Endothelial cell of umbilical vein (primary cell): ENCODE data around the gene HIP1R. TPM values are rescaled to one million over a fixed set of nuclear protein-coding genes. Genes with fewer than 3 reads are reported as not detected.

Experiments used
- BruUV-seq: library from RNA; stranded (reverse); fragments of 400-500 nt; replicated peaks from 2 replicates; lab custom pipeline; 2021; lab: Mats Ljungman, UMichigan
- CTCF ChIA-PET: fragments of 300-600, 350-600 bp; sonication (Branson Sonifier 250); formaldehyde crosslinking; loops from one replicate; lab custom pipeline; 2021; ENCODE audit warnings: antibody characterized with exemption, inconsistent platforms; lab: Charles Lee
- POLR2A ChIA-PET: fragments of 300-600, 350-600 bp; sonication (Branson Sonifier 250); formaldehyde crosslinking; loops from one replicate; lab custom pipeline; 2021; ENCODE audit warnings: antibody characterized with exemption, inconsistent platforms; lab: Charles Lee
- DNase-seq: peaks from one replicate; pipeline ENCODE4 v3.0.0-alpha.2; 2011; ENCODE audit warnings: low read depth, low spot score
- FAIRE-seq: peaks from 2 replicates; lab custom pipeline; 2011; peaks lifted over from hg19 to GRCh38; lab: Jason Lieb, UNC
- H2AFZ ChIP-seq: 2 replicates; pipeline ENCODE4 v1.6.0; 2012; ENCODE audit warnings: low read depth, low read length, control low read depth, inconsistent platforms
- H3K27ac ChIP-seq: 2 replicates; pipeline ENCODE4 v1.5.1; 2011; ENCODE audit warnings: low read depth, mild to moderate bottlenecking, control low read depth, low read length, moderate library complexity; ENCODE audit not compliant: insufficient read depth
- H3K27me3 ChIP-seq, 2 experiments: 2 replicates each; pipeline versions ENCODE4 v1.6.0 to v1.6.1; 2011; ENCODE audit warnings: low read length in 2 of 2, mixed read lengths in 1 of 2; ENCODE audit not compliant: control insufficient read depth in 2 of 2, insufficient read depth in 2 of 2
- H3K36me3 ChIP-seq, 2 experiments: 2 replicates in 1 of 2; 3 replicates in 1 of 2; pipeline ENCODE4 v1.5.1; 2011; ENCODE audit warnings: low read length in 2 of 2, mild to moderate bottlenecking in 1 of 2, moderate library complexity in 1 of 2; ENCODE audit not compliant: control insufficient read depth in 2 of 2, insufficient read depth in 2 of 2; ENCODE audit errors: extremely low read depth in 1 of 2
- H3K4me1 ChIP-seq: 3 replicates; pipeline ENCODE4 v1.5.1; 2011; ENCODE audit warnings: mild to moderate bottlenecking, low read length; ENCODE audit not compliant: control insufficient read depth, insufficient read depth; ENCODE audit errors: extremely low read depth
- H3K4me2 ChIP-seq: 2 replicates; pipeline ENCODE4 v1.6.1; 2011; ENCODE audit warnings: low read length, control low read depth, mixed read lengths; ENCODE audit not compliant: insufficient read depth
- H3K4me3 ChIP-seq, 3 experiments: fragments of 200-600 bp in 1 of 3; sonication (generic), shearing (Covaris generic) in 1 of 3; replicated peaks in 1 of 3; 2 replicates each; pipeline ENCODE4 v1.5.1; 2011 to 2016; ENCODE audit warnings: control low read depth in 3 of 3, low read length in 3 of 3, mild to moderate bottlenecking in 2 of 3, inconsistent platforms in 1 of 3, low read depth in 1 of 3, moderate library complexity in 1 of 3; ENCODE audit not compliant: insufficient read depth in 1 of 3
- H3K79me2 ChIP-seq: 2 replicates; pipeline ENCODE4 v1.6.0; 2012; ENCODE audit warnings: low read length, inconsistent platforms; ENCODE audit not compliant: control insufficient read depth, insufficient read depth
- H3K9ac ChIP-seq: replicated peaks from 2 replicates; pipeline ENCODE3; 2011; ENCODE audit warnings: low read length, control low read depth; ENCODE audit not compliant: insufficient read depth; ENCODE audit errors: extremely low read depth
- H3K9me1 ChIP-seq: replicated peaks from 3 replicates; pipeline ENCODE4 v1.6.0; 2011; ENCODE audit warnings: mild to moderate bottlenecking, low read length; ENCODE audit not compliant: control insufficient read depth, insufficient read depth; ENCODE audit errors: extremely low read depth
- H3K9me3 ChIP-seq: replicated peaks from 2 replicates; pipeline ENCODE4 v1.5.1; 2012; ENCODE audit warnings: low read length, inconsistent platforms; ENCODE audit not compliant: control insufficient read depth, insufficient read depth
- H4K20me1 ChIP-seq: replicated peaks from 2 replicates; pipeline ENCODE3; 2011; ENCODE audit warnings: mild to moderate bottlenecking, low read length; ENCODE audit not compliant: control insufficient read depth, insufficient read depth; ENCODE audit errors: extremely low read depth
- CTCF ChIP-seq, 2 donors: IDR thresholded peaks; 1 replicate in 1 of 2; 2 replicates in 1 of 2; pipeline ENCODE4 v1.5.1; 2011; ENCODE audit warnings: low read length in 2 of 2, mild to moderate bottlenecking in 2 of 2, moderate library complexity in 2 of 2, control low read depth in 1 of 2, inconsistent platforms in 1 of 2, low read depth in 1 of 2; ENCODE audit not compliant: insufficient read depth in 1 of 2; ENCODE audit errors: extremely low read depth in 1 of 2
- EZH2 ChIP-seq: IDR thresholded peaks from 2 replicates; pipeline ENCODE4 v1.6.1; 2012; ENCODE audit warnings: borderline replicate concordance, low read depth, mild to moderate bottlenecking, moderate library complexity, low read length, inconsistent platforms; ENCODE audit not compliant: severe bottlenecking
- FOS ChIP-seq: IDR thresholded peaks from 2 replicates; pipeline ENCODE4 v1.6.1; 2011; ENCODE audit warnings: mild to moderate bottlenecking, low read length, moderate library complexity, borderline replicate concordance; ENCODE audit not compliant: insufficient read depth
- GATA2 ChIP-seq: IDR thresholded peaks from 2 replicates; pipeline ENCODE4 v1.7.0; 2011; ENCODE audit warnings: low read depth, mild to moderate bottlenecking, moderate library complexity, mixed read lengths, low read length; ENCODE audit not compliant: insufficient read length, insufficient read depth
- JUN ChIP-seq: IDR thresholded peaks from 2 replicates; pipeline ENCODE4 v1.6.1; 2011; ENCODE audit warnings: borderline replicate concordance, low read depth; ENCODE audit not compliant: insufficient read length, insufficient read depth
- MAX ChIP-seq: IDR thresholded peaks from 2 replicates; pipeline ENCODE4 v1.6.1; 2011; ENCODE audit not compliant: insufficient read depth, insufficient read length
- MYC ChIP-seq: IDR thresholded peaks from one replicate; pipeline ENCODE4 v1.6.1; 2011; ENCODE audit warnings: mild to moderate bottlenecking, low read depth, low read length
- POLR2A ChIP-seq: IDR thresholded peaks from 2 replicates; pipeline ENCODE4 v1.6.1; 2012; ENCODE audit warnings: low read depth, mild to moderate bottlenecking, control low read depth, low read length
- POLR2AphosphoS5 ChIP-seq: IDR thresholded peaks from 2 replicates; pipeline ENCODE4 v1.6.1; 2012; ENCODE audit warnings: low read depth, mild to moderate bottlenecking, control low read depth, low read length, moderate library complexity; ENCODE audit not compliant: insufficient read depth
- dilution Hi-C: fragments of 300-500 bp; cut with MboI; formaldehyde crosslinking; loops from one replicate; pipeline ENCODE4 v1.15.0; 2019; ENCODE audit warnings: low sequenced_read_pairs; ENCODE audit not compliant: extremely low pct_ligation_motif_present
- intact Hi-C: fragments of 100-400 bp; cut with micrococcal nuclease; formaldehyde crosslinking; loops from one replicate; pipeline ENCODE4 v1.10.0; 2022
- polyA plus RNA-seq, 4 experiments: library from polyadenylated mRNA; depleted of rRNA in 3 of 4; stranded (reverse) in 3 of 4; unstranded in 1 of 4; fragments of >200 nt; gene quantifications; 2 replicates each; pipeline versions ENCODE4 v1.2.1 to v1.2.3, GENCODE V29; 2011 to 2012; ENCODE audit warnings: missing spikeins in 1 of 4
- total RNA-seq: library from RNA; stranded (reverse); gene quantifications from 2 replicates; pipeline ENCODE4 v1.2.3, GENCODE V29; 2021

Gene HIP1R
- total and polyA plus RNA-seq, 2 donors (not counting 3 experiments of a cell fraction or from before 2014, with no cell fraction given): 111 to 122 TPM

GRCh38 chr12:122876731-122877130, 41.5 kb downstream of the HIP1R start:
- Histone ChIP-seq H3K9me3 (no peaks in the 10 kb centered on the region), H3K4me2 (no peak overlapping the region), H3K36me3 (no peaks in the 10 kb centered on the region), H3K9me1 (no peaks in the 10 kb centered on the region), H4K20me1 (no peaks in the 10 kb centered on the region), H3K79me2 (peaks cover 88% of the 10 kb centered on the region), H3K27ac (no peak overlapping the region), H3K4me1 (peaks cover 16% of the 10 kb centered on the region), H3K4me3 (no peak overlapping the region), H3K27me3 (no peaks in the 10 kb centered on the region), H3K9ac (no peak overlapping the region), H2AFZ (no peak overlapping the region)
- intact Hi-C loops: no loop called here
- TF ChIP-seq POLR2A: no peak
- no peak for TF ChIP-seq FOS
- no peak for TF ChIP-seq POLR2AphosphoS5
- TF ChIP-seq CTCF (IDR thresholded peaks at IDR 0.05; ENCODE audit: extremely low read depth in 1 of 2, insufficient read depth in 1 of 2, low read depth in 1 of 2, low read length in 2 of 2): no peak
- no peak for TF ChIP-seq MYC
- no peak for TF ChIP-seq GATA2
- no peak for TF ChIP-seq MAX
- TF ChIP-seq EZH2: no peak
- TF ChIP-seq JUN: no peak
- no TSS peak for BruUV-seq
- dilution Hi-C loops: no loop called here
- ChIA-PET POLR2A (no interaction called here), CTCF (interaction anchor here (1.0 kb wide), 1 partner anchor 12 kb away, joined by 3 read pairs; no protein-coding TSS in a partner anchor)
- FAIRE-seq: no peak
- DNase-seq: no peak
